GM21526 (cell line): Measurements from ENCODE around the gene HAX1.
"Not testable (repeated sequence)": the region's sequence is repeated elsewhere in the genome, so short reads cannot be mapped to it uniquely, and the experiment has no call there.

Source experiments
- ATAC-seq: cut with Tn5 transposase; IDR thresholded peaks from one replicate; pipeline ENCODE4 v1.9.1; 2021; ENCODE audit warnings: moderate library complexity; ENCODE audit not compliant: unreplicated experiment, low FRiP score

The HAX1 gene

GRCh38 chr1:154272217-154272998, at the start of gene HAX1:
HAX1 (plus strand) TSS chr1:154272629; CDS start chr1:154272724, 95 bp downstream.
- ATAC-seq: peak; percentile 63

DNA sequence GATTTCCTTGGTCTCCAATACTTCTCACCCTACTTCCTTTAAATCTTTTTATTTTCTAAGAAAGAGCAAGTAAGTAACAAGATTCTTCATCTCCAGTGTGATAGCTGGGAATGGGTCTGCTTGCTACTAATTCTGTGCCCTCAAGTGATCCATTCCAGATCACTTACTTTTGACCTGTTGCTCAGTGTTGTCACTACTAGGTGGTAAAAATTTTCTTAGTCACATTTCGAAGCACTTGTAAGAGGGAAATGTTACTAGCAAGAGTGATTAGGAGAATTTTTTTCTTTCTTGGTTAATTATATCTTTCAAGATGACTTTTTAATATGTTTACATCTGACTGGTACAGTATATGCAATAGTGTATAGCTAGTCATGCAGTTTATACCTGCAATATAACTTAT, 49.5 kb upstream of the HAX1 start:
- ATAC-seq: no peak

DNA sequence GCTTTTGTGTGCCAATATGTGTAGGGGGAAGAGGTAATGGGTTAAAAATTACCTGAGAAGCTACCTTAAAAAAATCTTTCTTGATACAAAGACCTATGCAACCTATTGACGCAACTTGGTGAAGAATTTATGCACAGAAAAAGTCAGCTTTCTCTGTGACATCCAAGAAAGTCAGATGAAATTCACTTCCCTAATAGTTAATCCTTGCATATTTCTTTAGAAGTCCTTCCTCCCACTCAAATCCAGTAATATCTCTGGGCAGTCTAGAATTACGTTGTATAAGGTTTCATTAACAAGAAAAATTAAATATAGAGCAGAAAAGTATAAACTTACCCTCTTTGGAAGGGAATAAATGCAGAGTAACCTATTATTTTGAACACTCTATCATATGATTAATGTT, 48.8 kb upstream of the HAX1 start:
- ATAC-seq: no peak

DNA sequence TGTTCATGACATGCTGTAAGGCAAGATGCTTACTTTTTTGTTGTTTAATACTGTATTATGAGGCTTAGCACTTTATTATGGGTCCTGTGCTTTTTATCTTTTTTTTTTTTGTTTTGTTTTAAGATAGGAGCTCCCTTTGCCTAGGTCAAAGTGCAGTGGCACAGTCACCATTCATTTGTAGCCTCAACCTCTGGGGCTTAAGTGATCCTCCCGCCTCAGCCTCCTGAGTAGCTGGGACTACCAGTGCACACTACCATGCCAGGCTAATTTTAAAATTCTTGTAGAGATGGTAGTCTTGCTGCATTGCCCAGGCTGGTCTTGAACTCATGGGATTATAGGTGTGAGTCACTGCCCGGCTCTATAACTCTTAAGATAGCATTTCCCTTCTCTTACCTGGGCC, 47.1 kb upstream of the HAX1 start:
- no peak for ATAC-seq

GRCh38 chr1:154231112-154231511, 41.3 kb upstream of the HAX1 start:
- not testable (repeated sequence) for ATAC-seq

GRCh38 chr1:154233127-154233526, 39.3 kb upstream of the HAX1 start:
- ATAC-seq: not testable (repeated sequence)

DNA sequence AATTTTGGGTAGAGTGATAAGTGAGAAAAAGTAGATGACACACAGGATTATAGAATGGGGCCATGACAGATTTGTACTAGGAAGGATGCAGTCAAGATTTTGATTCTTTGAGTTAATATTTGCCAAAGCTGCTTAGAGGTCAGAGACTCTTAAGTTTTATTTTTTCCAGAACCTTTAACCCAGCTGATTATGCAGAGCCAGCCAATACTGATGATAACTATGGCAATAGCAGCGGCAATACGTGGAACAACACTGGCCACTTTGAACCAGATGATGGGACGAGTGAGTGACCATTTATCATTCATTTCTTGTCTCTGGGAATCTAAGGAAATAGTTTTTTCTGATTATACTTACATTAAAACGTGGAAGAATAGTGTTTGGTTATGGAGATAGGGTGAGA, 35.6 kb upstream of the HAX1 start:
- no peak for ATAC-seq

DNA sequence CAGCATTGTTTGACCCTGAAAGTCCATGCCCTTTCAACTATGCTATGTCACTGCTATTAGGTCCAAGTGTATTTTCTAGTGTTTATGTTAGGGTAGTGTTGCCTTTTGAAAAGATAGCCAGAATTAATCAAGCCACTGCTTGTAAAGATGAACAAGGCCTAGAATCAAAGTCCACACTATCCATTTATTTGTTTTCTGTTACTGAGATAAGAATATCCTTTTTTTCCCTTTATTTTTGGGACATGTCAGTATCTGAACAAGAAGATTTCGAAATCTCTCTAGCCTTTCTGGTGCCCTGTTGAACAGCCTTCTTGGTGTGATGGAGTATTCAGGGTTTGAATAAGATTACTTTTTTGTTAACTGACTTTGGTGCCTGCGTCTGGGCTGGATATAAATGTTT, 35.0 kb upstream of the HAX1 start:
- no peak for ATAC-seq

DNA sequence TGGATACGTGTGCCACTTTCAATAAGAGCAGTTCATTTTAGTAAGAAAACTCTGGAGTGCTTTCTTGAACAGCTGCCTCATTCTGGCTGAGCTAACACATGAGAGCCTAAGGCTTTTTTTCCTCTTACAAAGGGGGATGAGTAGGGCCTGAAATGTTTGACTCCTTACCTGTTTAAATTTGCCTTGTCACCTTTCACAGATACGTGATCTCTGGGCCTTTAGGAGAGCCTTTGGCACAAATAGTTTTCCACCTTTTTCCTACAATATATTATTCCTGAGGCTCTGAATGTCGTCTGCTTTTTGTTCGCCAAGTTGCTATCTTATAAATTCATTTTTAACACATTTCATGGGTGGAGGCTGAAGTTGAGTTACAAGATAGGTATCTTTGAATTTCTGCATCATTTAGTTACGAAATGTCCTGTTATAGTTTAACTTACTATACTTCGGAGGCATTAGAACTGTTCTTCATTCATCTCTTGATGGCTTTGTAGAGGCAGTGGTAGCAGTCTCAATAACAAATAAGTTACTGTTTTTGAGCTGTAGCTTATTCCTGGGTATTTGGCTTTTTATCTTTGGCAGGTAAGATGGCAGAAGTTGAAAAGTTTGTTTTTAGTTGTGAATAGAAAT, 34.4 kb upstream of the HAX1 start:
- ATAC-seq: no peak

DNA sequence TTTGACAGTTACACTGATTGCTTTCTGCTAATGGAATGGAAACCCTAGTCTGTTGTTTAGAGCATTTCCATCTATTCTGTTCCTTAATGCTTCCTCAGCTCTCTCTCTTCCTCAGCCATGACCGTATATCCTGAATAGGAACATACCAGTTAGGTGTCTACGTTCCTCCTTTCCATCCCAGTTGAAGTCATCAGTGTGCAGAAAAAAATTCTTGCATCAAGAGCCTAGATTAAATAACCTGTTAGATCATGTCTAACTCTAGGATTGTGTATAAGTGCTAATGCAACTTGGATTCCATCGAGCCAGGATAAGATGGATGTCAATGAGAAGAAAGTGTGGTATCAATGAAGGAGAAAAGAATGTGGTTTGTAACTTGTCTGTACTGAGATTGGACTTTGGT, 32.9 kb upstream of the HAX1 start:
- ATAC-seq: no peak

DNA sequence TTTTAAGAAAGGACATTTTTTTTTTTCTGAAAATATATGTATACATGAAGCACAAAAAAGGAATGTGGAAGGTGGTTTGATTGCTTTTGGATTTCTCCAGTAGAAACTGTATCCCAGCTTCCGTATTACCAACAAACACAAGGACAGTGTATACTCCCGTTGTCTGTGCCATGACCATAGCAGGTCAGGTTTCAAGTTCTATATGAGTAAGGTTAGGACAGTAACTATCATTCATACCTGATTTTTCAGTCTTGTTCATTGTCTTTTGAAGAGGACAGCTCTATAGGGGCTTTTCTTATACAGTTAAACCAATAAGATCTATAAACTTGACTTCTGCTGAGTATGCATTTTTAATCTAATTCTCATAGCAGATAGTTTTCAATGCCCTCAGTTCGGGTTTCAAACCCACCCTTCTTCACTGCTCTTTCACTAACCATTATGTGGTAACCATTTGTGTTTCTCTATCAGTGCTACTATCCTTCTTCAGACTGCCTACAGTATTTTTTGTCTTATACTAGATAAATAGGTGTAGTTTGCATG, 32.1 kb upstream of the HAX1 start:
- no peak for ATAC-seq

- no peak for ATAC-seq
Observed at GRCh38 chr1:154241703-154242351, 30.6 kb upstream of the HAX1 start.

DNA sequence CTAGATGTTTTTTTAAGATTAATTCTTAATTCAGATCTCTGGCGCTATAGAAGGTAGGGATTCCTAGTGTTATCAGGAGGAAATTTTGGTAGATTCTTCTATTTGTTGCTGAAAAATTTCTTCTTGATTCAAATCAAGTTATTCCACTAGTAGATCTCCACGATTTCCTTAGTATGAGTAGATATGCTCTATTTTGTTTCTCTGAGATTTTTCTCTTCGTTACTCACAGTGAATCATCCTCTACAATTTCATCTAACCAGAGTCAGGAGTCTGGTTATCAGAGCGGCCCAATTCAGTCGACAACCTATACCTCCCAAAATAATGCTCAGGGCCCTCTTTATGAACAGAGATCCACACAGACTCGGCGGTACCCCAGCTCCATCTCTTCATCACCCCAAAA, 18.8 kb upstream of the HAX1 start:
- no peak for ATAC-seq

- ATAC-seq: no peak
Observed at GRCh38 chr1:154256686-154257085, 15.7 kb upstream of the HAX1 start.

GRCh38 chr1:154258784-154259183, 13.6 kb upstream of the HAX1 start:
- no peak for ATAC-seq

- no peak for ATAC-seq
Observed at GRCh38 chr1:154260127-154260526, 12.3 kb upstream of the HAX1 start.

DNA sequence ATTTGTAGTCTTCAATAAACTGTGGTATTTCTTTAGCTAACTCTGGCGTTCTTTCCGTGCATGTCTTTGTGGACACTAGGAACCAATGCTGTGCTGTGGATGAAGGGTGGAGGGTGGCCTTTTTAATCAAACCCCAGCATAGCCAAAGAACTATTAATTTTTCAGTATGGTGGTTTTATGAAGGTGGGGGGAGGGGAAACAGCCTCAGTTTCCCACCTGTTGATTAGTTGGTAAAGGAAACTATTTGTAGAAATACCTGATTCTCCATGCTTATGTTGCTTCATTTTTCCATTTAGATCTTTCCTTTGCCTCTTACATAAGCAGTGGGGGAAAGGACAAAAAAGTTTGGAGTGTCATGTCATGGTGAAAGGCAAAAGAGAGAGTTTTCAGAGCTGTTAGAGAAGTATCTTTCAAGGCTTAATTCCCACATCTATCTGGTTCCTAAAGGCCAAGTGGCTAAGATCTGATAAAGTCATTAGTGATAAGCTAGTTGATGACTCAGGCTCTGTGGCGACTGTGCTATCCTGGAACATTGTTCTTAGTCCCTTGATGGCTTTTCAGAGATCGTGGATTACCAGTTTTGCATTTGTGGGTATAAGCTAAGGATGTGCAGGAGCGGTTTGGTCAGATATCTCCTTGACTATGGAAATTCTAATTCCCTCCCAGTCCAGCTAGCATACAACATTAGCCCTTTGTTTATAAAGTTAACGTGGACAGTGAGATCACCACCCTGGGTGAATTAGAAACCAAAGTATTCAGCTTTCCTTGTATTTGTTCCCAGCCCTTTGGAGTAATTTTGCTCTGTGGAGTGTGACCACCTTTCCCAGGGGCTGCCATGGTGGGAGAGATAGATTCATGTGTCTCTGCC, 8.7 kb upstream of the HAX1 start:
- no peak for ATAC-seq

DNA sequence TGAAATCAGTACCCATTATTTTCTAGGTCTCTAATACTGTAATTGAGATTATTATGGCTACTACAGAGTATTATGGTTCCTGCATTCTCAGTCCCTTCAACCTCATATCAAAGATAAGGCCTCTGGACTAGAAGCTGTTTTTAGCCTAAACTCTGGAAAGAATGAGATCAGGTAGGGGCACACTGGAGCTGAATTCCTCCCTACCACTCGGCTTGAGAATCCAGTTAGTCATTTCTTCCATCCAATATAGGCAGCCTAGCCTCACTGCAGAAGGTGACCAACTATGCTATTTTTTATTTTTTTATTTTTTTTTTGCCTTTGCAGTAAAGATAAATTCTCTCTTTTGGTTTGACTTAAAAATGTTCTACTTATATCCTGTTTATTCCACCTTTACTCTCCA, 8.0 kb upstream of the HAX1 start:
- no peak for ATAC-seq

GRCh38 chr1:154265586-154265985, 6.8 kb upstream of the HAX1 start:
- ATAC-seq: no peak

GRCh38 chr1:154270833-154271232, 1.6 kb upstream of the HAX1 start:
- no peak for ATAC-seq
